Activated T-helper 1 cell treated with anti-CD3 and anti-CD28 coated beads, Interleukin-2, amount 50 U/mL, for 16 hours (primary cell): ENCODE data around the gene NAPA.
"Not testable (repeated sequence)": the region's sequence is repeated elsewhere in the genome, so short reads cannot be mapped to it uniquely, and the experiment has no call there.

Source experiments
- DNase-seq, 2 donors: peaks; one replicate each; pipeline ENCODE4 v3.0.0-alpha.2; 2020; ENCODE audit warnings: low read depth in 1 of 2, low spot score in 1 of 2

NAPA gene

DNA sequence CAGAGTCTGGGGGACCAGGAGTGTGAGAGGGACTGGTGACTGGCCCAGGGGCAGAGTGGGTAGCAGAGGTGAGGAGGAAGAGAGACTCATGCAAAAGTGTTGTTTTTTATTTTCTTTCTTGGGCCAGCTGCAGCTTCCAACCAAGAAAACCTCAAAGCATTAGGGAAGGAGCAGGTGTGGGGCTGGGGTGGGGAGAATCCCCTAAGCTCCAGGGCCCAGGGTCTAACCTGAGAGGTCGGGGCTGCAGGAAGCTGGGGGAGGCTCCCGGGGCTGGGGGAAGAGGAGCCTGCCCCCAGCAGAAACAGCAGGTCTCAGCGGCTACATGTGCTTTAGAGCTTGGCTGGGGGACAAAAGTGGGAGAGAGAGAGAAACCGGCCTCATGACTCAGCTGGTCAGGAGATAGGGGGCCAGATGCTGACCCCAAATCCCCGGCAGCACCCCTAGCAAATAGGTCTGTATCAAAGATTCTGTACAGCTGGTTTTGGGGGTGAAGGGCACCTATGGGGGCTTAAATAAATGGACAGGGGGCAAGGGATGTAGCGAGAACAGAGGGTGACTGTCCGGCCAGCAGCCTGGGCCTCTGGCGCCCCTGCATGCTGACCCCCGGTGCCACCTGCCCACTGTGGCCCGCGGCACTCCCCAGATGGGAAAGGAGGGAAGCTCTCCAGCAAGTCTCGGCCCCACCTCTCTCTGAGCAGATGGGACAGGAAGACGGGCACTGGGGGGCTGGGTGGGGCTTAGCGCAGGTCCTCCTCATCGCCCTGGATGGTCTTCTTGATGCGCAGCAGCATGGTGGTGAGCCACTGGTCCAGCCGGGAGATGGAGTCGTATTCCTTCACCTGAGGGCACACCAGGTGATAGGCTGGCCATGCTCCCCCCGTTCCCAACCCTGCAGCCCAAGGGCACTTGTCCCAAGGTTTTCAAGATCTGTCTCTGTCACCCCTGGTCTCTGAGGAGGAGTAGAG is 27.0 kb downstream of the NAPA start:
- no peak for DNase-seq

DNA sequence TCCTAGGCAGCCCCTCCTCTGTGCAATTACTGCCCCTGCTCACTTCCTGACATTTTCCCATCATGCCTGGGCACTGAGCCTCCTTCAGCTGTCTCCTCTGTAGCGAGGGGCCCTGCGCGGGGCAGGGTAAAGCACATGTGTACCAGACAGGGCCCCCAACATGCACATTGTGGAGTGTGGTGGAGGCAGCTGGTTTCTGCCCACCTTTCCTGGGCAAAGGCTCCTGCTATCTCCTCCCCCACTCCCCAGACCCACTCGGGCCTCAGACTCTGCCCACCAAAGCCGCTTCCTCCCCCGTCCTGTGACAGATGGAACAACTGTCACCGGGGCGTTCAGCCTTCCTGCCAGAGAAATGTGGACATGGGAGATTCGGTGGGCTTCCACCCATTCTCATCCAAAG is 28.0 kb downstream of the NAPA start:
- DNase-seq, result no peak

DNA sequence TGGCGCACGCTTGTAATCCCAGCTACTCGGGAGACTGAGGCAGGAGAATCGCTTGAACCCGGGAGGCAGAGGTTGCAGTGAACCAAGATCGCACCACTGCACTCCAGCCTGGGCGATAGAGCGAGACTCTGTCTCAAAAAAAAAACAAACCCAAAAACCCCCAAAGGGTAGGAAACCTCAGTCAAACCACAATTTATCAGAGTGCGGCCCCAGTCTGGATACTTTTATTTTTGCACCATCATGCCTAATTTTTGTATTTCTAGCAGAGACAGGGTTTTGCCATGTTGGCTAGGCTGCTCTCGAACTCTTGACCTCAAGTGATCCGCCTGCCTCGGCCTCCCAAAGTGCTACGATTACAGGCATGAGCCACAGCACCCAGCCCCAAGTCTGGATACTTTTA is 28.6 kb downstream of the NAPA start:
- not testable (repeated sequence) for DNase-seq

DNA sequence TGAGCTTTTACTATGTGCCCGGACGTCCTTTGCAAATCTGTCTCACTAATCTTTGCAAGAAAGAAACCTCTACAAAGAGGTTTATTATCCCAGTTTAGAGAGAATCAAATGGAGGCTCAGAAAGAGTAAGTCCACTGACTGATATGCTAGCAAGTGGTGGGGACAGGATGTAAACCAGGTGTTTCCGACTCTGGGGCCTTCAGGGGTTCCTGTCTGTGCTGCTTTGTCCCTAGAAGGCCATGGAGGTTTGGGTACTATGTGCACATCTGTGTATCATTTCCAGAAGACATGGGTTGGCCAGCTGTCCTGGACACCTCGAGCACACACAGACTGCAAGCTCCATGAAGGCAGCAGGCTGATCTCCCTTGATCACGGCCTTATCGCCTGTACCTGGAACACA is 29.7 kb downstream of the NAPA start:
- no peak for DNase-seq

DNA sequence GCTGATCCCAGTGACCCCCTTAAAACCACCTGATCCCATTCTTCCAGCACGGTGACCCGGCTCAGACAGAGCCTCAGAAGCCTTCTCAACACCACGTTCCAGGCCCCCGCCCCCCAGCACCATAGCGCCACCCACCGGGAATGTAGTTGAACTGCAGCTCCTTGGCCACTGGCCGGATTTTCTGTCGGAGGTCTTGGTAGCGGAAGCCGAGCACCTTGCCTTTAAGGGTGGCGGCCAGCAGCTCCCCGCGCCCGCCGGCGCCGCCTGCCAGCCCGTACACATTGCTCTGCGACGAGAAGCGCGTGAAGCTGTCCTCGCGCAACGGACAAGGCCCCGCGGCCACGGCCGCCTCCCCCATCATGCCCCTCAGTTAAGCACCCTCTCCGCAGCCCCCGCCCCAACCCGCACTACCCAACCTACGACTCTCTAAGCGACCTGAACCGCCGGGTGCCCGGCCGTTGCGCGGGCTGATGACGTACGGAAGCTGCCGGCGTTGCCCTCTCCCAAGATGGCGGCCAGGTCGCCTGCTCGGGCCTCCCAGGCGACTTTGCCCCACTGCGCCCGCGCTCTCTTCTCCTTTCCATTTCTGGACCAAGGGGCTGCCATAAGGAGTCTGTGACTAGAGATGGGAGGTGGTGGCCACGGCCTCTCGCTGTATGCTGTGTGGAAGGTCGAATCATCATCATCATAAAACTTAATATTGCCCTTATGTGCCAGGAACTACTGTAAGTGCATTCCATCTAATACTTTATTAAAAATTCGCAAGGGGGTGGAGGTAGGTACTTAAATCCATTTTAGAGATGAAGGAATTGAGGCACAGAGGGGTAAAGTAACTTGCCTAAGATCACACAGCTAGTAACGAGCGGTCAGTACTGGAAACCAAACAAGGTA is 30.8 kb downstream of the NAPA start, which contains the start of gene KPTN:
KPTN (minus strand) TSS at position 420 of the 891 bp plus-strand sequence; CDS start at position 361, 59 bp downstream.
- DNase-seq, result peak; percentile 76 to 81

DNA sequence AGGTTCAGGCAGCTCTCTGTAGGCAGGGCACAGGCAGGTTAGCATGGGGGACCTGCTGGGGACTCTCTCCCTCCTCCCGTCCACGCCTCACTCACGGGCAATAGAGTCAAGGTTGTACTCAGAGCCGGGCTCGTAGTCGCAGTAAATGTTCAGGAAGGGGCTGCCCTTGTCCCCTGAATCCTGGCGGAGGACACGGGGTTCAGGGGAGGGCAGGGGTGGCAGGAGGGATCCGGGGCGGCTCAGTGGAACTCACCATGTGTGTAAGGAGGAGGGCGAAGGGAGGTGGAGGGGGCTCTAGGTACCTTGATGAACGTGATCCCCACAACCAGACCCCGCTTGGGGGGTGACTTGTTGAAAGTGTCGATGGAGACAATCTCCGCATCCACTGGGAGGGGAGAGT is 31.7 kb downstream of the NAPA start:
- no peak for DNase-seq

DNA sequence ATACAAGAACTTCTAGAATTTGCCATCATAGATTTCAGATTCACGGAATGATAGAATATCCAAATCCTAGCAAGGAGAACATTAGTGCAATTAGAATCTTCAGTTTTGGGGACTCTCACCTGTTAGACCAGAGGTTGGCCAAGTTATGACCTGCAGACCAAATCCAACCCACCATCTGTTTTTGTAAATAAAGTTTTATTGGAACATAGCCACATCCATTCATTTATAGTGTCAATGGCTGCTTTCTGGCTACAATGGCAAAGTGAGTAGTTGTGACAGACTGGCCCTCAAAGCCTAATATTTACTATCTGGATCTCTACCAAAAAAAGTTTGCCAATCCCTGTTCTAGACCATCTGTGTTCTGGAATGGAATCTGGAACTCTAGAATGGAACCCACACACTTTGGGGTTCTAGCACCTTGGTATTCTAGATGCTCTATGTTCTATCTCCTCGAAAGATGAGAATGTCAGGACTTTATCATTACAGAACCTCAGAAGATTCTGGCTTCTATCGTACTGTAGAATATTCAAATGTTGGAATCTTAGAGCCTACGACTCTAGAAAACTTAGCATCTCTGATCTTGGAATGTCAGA is 33.3 kb downstream of the NAPA start:
- no peak for DNase-seq

DNA sequence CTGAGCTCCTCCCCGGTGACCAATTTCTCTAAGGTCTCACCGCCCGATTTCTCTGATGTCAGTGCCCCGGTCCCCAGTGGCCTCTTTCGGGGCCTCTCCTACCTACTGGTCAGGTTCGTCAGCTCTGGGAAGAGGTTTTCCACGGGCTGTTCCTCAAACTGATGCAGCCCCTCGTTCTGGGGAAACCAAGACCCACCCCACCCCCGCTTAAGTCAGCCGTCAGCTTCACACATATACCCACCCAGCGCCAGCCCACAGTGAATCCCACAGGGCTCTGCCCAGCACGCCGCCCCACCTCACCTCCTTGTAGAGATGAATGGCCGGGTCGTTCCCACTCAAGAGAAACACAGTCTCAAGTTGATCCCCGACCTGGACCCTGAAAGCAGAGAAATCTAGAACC is 34.2 kb downstream of the NAPA start:
- DNase-seq, result no peak

DNA sequence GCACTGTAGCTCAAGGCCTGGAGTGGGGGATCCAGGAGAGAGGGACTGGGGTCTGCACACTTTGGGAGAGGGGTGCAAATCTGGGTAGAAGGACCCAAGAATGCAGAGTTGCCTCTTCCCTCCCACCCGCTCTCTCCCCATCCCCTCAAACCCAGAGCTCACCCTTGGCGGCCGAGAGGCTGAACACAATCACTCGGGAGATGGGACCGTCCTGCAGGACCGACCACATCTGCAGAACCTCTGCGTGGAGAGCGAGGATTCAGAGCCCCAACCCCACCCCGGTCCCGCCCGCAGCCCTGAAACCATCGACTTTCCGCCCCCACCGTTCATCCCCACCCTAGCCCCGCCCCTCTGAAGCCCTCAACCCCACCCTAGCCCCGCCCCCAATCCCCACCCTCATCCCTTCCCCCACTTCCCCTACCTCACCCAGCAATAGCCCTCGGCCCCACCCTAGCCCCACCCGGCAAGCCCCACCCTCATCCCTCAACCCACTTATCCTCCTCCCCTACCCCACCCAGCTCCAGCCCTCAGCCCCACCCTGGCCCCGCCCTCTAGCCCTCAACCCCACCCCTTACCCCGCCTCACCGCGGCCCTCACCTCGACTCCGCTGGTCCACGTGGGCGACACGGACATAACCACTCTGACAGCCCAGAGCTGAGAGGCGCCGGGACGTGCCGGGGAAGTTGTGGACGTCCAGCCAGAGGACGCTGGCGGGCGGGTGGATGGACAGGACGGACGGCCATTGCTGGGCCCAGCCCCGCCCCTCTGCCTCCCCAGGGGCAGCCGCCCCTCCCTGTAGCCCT is 35.0 kb downstream of the NAPA start:
- DNase-seq, result no peak

DNA sequence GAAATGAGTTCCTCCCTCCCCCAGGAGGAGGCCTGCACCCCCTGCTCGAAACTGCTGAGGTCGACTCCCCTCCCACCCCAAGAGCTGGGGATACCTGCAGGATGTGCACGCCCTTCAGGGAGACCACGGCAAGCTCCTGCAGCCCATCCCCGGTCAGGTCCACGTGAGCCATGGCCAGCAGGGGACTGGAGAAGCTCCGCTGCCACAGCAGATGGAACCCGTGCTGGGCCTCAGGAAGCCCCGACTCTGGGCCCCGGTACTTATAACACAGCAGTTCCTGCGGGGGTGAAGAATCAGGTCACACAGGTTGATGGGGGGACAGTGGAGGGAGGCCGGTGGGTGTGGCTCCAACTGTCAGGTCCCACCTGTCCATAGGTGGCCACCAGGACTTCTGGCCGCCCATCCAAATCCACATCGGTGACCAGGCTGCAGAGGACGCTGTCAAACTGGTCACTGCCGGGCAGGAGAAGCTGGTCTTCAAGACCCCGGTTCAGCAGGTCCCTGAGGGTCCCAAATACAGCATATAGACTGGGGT is 38.4 kb downstream of the NAPA start:
- no peak for DNase-seq

DNA sequence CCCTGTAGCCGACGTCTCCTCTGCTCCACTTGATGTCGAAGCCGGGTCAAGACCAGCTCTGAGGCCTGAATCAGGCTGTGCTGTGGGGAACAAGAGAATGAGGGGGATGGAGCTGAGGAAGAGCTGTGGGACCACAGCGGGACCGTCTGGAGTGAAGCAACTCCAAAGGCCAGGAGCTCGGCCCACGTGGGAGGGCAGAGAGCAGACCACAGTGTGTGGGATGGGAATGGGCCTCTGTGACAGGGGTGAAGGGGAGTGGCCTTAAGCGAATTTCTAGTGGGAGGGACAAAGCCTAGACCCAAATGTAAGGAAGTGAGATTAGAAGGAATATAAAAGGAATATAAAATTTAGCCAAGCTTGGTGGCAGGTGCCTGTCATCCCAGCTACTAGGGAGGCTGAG is 39.4 kb downstream of the NAPA start:
- DNase-seq, result no peak

DNA sequence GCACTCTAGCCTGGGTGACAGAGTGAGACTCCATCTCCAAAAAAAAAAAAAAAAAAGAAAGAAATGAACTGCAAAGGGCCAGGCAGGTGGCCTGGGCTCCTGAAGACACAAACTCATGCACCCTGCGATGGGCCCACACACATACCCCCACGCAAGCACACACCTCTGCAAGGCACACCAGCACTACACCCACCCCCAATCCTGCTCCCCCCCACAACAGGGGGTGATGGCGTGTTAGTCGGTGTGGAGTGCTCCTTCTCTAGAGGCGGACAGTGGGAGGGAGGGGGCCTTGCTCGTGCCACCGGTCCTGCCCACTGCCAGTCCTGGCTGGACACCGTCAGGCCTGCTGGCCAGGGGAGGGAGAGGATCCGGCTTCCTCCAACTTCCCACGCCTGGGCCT is 41.5 kb downstream of the NAPA start:
- no peak for DNase-seq

DNA sequence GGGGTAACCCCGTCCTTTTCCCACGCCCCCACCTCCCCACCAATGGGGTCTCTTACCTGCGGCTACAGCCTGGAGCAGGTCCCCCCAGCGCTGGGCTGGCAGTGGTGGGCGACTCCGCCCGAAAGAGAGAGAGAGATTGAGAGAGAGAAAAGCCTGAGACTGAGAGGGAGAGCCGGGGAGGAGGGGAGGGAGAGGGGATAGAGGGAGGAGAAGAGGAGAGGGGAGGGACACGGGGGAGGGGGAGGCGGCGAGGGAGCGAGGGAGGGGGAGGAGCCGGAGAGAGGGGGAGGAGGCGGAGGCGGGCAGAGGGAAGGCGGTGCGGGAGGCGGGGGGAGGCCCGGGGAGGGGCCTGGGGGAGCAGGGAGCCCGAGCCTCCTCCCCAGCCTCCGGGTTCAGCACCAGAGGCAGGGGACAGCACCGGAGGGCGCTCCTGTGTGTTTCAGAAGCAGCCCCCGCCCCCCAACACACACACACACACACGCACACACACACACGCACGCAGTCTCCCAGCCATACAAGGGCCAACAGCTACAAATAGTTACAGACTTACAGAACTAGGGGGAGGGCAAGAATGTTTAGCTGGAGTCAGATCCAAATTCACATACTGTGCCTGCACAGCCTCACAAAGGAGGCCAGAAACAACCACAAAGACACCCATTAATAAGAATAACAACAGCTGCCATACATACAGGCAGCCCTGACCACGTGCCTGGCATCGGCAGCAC is 43.0 kb downstream of the NAPA start, which contains the start of gene SLC8A2:
SLC8A2 (minus strand) TSS at position 161 of the 725 bp plus-strand sequence. CDS start 5,490 bp downstream, outside the sequence.
- peak in 1 of 2 donors; percentile 32 for DNase-seq

DNA sequence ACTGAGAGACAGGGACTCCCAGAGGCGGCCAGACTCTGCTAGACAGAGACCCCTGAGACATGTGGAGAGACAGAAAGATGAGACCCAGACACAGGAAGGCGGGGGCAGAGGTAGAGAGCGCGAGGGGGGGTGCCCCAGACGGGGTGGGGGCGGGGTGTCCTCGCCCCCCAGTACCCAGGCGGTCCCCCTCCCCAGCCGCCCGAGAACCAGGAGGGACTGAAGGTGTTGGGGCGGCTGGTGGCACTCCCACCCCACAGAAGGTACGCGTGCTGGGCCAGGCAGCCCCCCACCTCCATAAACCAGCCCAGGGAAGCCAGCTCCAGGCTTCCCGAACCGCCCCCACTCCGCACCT is 43.5 kb downstream of the NAPA start:
- no peak for DNase-seq

DNA sequence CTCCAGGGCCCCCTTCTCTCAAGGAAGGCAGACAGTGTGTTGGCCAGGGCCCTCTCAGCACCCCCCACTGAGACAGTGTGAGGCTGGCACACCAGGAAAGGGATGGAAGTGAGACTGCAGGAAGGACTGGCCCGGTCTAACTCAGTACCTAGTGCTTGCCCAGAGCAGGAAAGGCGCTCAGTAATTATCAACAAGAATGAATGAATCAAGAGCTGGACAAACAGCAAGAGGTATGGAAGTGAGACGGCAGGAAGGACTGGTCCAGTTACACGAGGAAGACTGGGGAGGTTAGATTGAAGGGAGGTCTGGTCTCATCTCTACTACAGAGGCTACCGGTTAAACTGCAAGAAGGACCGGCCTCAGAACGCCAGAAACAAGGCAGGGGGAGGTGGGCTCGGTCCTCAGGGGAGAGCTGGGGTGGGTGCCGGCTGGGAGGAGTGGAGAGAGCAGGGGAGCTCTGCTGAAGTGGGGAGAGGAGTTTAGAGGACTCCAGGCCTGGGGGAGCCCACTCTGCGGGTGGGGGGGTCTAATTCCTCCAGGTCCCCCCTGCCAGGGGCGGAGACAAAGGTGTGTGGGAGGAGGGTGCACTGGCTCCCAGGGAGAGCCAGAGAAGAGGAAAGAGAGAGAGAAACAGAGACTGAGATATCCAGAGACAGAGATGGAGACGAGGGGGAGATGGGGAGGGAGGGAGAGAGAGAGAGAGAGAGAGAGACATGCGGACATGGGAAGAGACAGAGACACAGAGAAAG is 44.2 kb downstream of the NAPA start:
- DNase-seq, result no peak

DNA sequence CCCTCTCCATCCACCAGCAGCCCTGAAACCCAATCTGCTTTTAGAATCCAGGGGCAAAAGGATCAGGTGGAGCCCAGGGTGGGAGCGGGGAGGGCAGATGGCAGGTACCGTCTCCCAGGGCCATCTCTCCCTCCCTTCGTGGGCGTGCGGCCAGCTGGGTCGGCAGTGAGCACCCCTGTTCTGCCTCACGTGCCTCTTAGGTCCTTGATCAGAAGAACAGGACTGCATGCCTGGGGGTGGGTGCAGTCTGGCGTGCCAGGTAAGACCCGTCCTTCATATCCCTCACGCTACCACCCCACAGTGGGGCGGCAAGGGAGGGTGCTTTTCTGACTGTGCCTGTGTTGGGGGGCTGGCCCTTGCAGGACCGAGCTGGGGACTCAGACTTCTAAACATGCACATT is 45.1 kb downstream of the NAPA start:
- no peak for DNase-seq

DNA sequence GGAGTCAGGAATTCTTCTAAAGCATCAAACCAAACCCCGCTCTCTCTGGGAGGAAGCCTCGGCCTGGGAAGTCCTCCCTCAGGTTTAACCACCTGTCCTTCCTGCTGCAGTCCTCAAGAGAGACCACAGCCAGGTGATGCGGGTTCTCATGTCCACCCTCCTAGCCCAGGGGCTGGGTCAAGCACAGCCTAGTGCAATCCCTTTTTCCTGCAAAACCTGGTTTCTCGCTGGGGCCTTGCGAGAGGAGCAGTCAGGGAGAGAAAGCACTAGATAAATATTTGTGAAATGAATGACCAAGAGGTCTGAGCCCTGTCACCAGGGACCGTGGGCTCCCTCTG is 45.5 kb downstream of the NAPA start:
- DNase-seq, result no peak

DNA sequence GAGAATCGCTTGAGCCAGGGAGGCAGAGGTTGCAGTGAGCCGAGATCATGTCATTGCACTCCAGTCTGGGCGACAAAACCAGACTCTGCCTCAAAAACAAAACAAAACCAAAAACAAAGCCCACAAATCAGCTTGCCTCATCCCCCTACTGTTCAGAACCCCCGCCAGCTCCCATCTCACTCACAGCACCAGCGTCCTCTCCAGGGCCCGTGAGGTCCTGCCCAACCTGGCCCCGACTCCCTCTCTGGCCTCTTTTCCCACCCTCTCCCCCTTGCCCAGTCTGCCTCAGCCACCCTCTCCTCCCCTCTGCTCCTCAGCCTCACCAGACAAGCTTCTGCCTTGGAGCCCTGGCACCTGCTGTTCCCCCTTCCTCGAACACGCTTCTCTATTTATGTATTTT is 46.9 kb downstream of the NAPA start:
- DNase-seq, result no peak

DNA sequence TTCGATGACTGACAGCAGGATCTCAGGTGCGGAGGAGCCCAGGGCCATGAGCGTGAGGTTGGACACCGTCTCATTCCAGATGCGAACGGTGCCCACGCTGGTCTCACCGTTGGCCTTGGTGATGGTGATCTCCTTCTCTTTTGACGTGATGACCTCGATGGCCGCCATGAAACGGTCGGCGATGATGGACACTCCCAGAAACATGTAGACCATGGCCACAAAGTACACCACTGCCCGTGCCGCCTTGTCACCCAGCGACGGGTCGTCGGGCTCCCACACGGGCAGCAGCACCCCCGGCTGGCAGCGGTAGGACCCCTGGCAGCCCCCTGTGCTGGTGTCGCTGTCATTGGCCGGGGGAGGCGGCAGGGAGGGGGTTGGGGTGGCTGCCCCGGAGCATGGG is 48.9 kb downstream of the NAPA start:
- no peak for DNase-seq
